GM18907 (cell line): ENCODE results near the gene KLHDC7B.

Experiments
- ATAC-seq: cut with Tn5 transposase; IDR thresholded peaks from one replicate; pipeline ENCODE4 v1.9.1; 2021; ENCODE audit warnings: mild to moderate bottlenecking, moderate library complexity; ENCODE audit not compliant: unreplicated experiment

Gene KLHDC7B

GRCh38 chr22:50545522-50546325 is at the start of gene KLHDC7B:
KLHDC7B (plus strand) TSS chr22:50545899; CDS start chr22:50546244, 345 bp downstream.
- ATAC-seq, result no peak

DNA sequence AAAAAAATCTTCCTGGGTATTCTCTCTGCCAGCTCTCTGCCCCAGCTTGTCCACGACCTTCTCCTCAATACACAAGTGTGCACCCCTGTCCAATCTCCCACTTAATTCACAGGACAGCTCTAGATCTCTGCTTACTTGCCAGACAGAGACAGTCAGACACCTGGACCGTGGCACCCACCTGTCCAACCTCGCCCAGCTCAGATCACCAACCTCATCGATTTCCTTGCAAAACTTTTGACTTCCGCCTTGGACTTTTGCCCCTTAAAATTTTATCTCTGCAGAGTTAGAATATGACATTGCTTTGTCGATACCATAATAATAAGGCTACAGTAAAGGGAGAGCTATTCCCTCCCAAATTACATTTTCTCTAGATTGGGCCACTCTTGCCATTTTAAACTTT is 48.6 kb upstream of the KLHDC7B start:
- no peak for ATAC-seq

GRCh38 chr22:50498322-50498890 is 47.3 kb upstream of the KLHDC7B start:
- no peak for ATAC-seq

DNA sequence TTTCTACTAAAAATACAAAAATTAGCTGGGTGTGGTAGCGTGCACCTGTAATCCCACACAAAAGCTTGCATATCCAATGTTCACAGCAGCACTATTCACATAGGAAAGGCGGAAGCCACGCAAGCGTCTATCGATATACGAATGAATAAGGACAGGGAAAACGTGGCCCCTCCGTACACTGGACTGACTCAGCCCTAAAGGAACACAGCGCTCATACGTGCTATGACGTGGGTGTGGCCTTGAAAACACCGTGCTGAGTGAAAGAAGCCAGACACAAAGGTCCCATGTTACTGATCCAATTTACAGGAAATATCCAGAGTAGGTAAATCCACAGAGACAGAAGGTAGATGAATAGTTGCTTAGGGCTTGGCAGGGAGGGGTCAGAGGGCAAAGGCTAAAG is 45.2 kb upstream of the KLHDC7B start:
- ATAC-seq, result no peak

GRCh38 chr22:50502096-50502495 is 43.6 kb upstream of the KLHDC7B start:
- no peak for ATAC-seq

DNA sequence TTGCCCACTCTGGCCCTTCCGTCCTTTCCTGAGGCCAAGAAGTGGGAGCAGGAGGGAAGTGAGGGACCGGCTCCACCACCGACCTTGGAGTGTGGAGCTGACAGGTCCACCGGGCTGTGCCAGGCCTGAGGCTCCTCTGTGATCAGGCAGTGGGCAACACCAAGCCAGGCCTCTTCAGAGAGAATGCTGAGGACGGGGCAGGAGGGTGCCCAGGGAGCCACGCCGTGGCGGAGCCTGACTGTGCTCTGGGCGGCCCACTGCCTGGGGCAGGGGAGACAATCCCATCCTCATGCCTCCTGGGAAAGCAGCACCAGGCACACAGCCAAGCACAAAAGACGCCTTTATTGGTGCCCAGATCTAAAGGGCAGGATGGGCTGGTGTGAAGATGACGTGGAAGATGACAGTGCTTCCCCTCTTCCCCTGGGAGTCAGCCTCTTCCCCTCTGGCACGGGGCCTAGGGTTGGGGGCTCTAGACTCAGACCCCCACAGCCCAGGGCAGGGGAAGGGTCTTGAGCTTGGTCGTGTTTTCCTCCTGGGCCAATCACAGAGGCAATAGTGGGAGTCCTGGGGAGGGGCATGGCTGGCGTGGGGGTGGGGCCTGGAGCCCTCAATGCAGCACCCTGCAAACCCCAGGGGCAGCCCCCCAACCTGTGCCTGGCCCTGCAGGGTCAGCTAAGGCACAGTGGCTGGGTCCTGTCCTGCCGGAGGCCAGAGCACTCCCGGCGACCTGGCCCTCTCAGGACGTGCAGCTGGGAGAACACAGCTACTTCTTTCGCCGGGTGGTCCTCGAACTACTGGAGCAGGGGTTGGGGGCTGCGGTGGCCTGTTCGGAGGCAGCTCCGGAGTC is 42.8 kb upstream of the KLHDC7B start:
- ATAC-seq, result no peak

DNA sequence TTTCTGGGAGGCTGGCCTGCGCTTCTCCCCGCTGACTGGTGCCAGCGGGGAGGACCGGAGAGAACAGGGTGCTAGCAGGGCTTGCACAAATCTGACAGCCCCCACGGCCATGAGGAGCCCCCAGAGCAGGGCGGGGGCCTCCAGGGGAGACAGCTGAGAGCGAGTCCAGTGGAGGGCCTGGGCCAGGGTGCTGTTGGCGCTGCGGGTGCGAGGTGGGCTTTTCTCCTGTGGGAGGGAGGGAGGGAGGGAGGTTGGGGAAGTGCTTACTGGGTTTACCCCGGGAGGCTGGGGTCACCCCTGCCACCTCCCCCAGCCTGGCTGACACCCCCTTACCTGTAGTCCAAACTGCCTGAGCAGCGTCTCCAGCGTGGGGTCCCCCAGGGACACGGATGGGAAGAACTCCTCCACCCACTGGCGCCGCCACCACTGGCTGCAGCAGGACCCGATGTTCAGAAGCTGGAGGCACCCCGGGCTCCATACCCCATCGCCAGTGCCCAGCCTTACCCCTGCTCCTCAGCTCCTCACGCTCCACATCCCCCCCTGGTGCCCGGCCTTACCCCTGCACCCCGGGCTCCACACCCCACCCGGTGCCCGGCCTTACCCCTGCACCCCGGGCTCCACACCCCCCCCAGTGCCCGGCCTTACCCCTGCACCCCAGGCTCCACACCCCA is 42.1 kb upstream of the KLHDC7B start:
- ATAC-seq, result no peak

DNA sequence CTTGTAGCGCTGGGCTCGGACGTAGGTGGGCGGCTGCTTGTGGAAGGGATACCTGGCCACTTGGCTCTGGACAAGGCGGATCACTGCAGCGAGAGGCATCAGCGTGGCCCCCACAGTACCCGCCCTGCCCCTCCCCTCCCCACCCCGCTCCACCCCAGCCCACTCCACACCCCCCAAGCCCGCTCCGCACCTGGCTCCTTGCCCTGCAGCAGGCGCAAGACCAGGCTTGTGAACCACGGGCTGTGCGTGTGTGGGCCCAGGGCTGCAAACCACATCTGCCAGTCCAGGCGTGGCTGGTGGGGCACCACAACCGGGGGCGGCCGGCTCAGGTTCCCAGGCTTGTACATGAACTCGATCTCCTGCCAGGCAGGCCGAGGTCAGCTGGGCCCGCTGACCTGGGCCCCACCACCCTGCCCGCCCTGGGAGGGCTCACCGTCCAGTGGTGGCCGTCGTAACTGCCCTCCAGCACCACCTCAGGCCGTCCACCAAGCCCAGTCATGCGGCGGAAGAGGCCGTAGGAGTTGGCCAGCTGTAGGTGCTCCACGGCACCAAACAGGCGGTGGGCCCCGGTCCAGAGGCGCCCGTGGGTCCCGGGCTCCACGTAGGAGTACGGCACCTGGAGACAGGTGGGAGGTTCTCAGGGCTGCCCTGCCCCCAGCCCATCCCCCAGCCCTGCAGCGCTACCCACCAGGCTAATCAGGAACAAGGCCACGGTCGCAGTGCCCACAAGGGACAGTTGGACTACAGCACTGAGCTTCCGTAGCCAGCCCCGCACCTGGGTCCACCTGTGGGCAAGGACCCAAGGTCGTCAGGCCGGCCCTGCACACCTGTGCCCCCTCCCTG is 41.1 kb upstream of the KLHDC7B start:
- ATAC-seq, result no peak

DNA sequence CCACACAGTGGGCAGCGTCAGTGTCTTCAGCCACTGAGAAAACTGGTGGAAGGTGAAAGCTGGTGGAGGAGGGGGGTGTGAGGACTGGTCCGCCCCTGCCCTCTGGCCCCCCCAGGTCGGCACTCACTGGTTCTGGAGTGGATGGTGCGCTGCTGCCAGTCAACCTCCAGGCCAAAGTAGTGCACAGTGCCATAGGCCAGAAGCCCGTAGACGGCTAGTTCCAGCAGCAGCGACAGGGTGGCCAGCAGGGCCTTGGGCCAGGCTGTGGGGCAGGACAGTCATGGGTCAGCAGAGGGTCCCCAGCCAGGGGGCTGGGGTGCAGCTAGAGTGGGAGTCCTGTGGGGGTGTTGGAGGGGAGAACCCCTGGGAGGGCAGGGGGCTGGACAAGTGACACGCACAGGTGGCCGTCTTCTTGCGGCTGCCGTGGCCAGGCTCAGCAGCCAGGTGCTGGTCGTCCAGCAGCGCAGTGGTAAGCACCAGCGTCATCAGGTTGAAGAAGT is 40.4 kb upstream of the KLHDC7B start:
- ATAC-seq, result no peak

DNA sequence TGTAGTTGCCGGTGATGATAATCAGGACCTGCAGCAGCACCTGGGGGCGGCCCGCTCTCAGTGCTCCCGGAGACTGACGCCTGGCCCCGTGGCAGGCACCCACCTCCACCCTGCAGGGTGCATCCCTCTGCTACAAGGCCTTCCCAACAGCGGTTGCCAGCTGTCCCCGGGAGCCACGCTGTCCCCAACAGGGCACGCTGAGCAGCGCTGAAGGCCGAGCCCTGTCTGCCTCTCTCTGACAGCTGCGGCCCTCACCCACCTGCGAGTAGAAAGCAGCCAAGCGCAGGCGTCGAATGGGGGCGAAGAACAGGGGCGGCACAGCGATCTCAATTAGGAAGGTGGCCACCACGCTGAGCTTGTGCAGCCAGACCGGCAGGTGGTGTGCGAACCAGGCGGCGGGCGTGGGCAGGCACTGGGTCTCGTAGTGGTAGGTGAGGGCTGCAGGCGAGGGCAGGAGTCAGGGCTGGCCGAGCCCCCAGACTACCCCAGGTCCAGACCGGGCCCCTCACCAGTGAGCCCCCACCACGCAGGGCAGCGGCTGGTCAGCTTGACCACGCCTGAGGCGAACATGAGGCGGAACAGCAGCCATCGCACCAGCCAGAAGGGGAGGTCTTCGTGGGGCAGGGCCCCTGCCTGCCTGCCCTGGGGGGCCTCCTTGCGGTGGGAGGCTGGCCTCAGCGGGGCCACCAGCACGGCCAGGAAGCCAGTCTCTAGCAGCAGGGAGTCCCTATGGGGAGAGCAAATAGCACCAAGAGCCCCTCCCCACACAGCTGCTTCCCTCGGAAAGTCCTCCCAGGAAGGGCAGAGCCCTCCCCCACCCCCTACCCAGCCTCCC is 39.7 kb upstream of the KLHDC7B start:
- ATAC-seq, result no peak

DNA sequence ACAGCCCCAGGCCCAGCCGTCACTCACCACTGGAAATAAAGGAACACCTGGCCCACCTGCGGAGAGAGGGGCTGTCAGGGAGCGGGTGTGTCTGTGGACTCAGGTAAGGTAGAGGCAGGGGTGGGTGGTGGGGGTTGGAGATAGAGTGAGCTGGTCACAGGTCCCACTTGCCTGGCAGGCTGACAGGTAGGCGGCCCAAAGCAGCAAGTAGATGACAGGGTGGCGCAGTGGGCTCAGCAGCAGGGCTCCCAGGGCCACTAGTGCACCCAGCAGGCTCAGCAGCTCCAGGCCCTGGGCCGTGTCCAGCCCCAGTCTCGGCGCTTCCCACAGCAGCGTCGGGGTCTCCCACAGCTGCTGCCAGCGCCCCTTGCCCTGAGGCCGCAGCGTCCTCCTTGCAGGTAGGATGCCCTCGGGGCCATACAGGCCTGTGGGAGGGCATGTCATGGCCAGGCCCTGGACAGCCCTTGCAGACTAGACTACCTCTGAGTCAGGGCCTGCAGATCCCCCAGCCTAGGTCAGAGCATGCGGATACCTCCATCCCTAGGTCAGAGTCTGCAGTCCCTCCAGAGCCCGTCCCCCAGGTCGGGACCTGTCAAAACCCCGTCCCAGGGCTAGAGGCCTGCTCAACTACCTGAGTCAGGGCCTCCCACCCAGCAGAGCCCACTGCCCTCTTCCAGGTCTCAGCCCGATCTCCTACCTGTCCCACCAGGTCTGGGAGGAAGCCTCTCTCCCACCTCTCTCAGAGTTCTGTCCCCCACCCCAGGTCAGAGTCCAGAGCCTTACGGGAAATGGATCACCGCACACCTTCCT is 38.9 kb upstream of the KLHDC7B start:
- ATAC-seq, result peak; percentile 8

DNA sequence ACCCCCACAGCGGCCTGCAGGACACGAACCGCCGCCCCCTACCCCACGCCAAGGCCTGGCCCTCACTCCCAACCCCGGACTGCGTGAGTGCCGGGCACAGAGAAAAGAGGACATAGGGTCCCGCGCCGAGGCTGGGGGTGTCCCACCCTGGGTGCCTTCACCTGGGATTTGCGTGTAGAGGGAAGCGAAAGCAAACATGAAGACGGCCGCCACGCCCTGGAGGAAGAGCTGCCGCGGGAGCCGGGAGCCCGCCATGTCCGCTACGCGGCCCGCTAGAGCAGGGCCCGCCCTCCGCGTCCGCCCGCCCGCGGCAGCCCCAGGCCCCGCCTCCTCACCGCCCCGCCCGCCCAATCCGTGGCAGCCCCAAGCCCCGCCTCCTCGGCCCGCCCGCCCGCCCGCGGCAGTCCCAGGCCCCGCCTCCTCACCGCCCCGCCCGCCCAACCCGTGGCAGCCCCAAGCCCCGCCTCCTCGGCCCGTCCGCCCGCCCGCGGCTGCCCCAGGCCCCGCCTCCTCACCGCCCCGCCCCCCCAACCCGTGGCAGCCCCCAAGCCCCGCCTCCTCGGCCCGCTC is 38.2 kb upstream of the KLHDC7B start, which contains the start of gene LMF2:
TSS of gene LMF2 (minus strand) at position 282 of the 570 bp plus-strand sequence. CDS start at position 255, 27 bp downstream.
- peak; percentile 50 for ATAC-seq

DNA sequence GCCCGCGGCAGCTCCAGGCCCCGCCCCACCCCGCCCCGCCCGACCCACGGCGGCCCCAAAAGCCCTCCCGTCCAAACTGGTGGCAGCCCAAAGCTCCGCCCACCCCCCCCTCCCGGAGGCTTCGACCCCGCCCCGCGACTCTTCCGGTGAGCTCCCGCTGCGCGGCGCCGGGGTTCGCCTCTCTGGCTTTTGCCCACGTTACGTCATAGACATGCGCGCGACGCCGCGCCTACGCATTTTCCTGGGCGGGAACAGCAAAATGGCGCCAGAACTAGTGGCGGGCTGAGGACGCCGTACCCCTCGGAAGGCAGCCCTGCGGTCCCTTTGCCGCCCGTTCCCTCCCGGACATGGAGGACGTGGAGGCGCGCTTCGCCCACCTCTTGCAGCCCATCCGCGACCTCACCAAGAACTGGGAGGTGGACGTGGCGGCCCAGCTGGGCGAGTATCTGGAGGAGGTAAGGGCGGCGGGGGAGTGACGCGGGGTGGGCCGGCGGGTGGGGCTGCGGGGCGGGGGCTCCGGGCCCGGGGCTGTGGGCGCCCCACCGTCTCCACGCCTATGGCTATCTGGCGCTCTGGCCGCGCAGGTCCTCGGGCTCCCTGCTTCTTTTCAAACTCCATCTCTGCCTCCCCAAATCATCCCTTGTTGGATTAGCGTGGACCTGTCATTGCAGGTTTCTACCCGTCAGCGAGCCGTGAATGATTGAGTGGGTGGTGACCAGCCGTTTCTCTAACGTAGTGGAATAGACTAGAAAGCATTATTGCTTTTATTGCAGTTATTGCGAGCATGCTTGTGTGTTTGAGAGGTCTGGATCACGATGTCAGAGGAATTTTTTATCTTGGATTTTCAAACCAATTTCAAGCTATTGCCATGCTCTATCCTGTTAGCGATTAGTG is 37.5 kb upstream of the KLHDC7B start, which contains the start of gene NCAPH2:
TSS of gene NCAPH2 (plus strand) at position 234 of the 894 bp plus-strand sequence. CDS start at position 348, 114 bp downstream.
- peak; percentile 76 for ATAC-seq

DNA sequence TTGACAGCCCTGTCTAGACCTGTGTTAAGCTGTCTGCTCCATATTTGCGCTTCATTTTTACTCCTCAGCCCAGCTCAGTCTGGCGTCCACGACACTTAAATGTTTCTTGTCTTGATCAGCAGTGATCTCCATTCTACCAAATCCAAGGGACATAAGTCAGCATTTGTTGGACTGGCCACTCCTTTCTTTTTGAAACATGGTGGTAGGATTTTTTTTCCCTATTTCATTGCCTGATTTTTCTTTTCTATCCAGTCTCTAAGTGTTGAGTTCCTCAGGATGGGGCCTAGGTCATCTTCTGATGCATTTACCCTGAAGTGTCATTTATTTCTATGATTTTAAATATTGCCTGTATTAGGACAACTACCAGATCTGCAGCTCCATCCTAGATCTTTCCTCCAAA is 36.8 kb upstream of the KLHDC7B start:
- no peak for ATAC-seq

DNA sequence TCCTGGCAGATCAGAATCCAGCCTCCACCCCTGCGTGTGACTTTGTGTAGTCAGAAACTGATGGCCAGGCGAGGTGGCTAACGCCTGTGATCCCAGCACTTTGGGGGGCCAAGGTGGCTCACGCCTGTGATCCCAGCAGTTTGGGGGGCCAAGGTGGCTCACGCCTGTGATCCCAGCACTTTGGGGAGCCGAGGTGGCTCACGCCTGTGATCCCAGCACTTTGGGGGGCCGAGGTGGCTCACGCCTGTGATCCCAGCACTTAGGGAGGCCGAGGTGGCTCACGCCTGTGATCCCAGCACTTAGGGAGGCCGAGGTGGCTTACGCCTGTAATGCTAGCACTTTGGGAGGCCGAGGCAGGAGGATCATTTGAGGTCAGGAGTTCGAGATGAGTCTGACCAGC is 32.5 kb upstream of the KLHDC7B start:
- no peak for ATAC-seq

- ATAC-seq, result no peak
Measured at GRCh38 chr22:50516068-50516467, 29.6 kb upstream of the KLHDC7B start.

- ATAC-seq, result no peak
Measured at GRCh38 chr22:50516891-50517290, 28.8 kb upstream of the KLHDC7B start.
